ENCODE data around the gene GIGYF2. TPM values are rescaled to one million over a fixed set of nuclear protein-coding genes. Genes with fewer than 3 reads are reported as not detected.

The GIGYF2 gene
- polyA plus RNA-seq, 1 of the 3 experiments (the other 2 are of a cell fraction): 12.8 TPM

DNA sequence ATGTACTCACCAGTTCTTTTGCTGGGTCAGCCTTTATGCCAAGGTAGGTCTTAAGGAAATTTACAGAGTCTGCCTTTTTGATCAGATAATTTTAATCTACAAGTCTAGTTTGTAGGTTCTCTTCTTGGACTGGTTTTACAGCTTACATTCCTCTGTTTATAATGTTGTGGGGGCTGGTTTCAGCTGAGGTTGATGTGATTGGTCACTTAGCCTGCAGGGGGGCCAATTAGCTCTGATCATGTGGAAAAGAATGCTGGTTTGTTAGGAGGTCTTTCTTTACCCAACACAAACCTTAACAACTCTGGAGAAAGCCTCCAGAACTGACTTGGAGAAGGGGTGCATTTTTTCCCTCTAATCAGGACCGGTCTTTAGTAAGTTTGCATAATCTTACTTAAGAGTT is 79.3 kb downstream of the GIGYF2 start, which contains the start of gene KCNJ13:
KCNJ13 (minus strand) TSS at position 131 of the 400 bp plus-strand sequence. CDS start 5,203 bp downstream, outside the sequence.
- H3F3A ChIP-seq (replicated peaks; ENCODE audit: insufficient read depth): no peaks in the 10 kb centered on the region
- no peak within 1 kb of the TSS for H3K4me3 ChIP-seq (ENCODE audit: low read depth in 2 of 2, low read length in 1 of 2)
- POLR2A ChIA-PET: no interaction called here
- no peaks in the 10 kb centered on the region for H3K79me2 ChIP-seq (ENCODE audit: insufficient read depth)
- H3K27ac ChIP-seq (ENCODE audit: low read depth in 2 of 2, low read length in 1 of 2): no peak within 1 kb of the TSS
- H3K27me3 ChIP-seq (ENCODE audit: insufficient read depth): no peaks in the 10 kb centered on the region
- no peak within 1 kb of the TSS for H3K4me2 ChIP-seq
- 100% methylated on average over 1 of the region's 1 CpG for WGBS (ENCODE audit: low lambda C conversion rate)
- peaks cover 37 to 49% of the 10 kb centered on the region in 2 experiments for H3K36me3 ChIP-seq (replicated peaks in 1 of 2; ENCODE audit: control insufficient read depth in 1 of 2, insufficient read depth in 2 of 2, low read length in 1 of 2)
- CTCF ChIA-PET: no interaction called here
- DNase-seq: no peak
- H2AFZ ChIP-seq (ENCODE audit: low read depth): no peak within 1 kb of the TSS
- no peaks in the 10 kb centered on the region for H3K9me3 ChIP-seq
- no peaks in the 10 kb centered on the region for H3K9me2 ChIP-seq
- H3K9ac ChIP-seq: no peak within 1 kb of the TSS
- peaks cover 0 to 2% of the 10 kb centered on the region in 2 experiments; a peak in 1 of 4 replicates for H3K4me1 ChIP-seq (ENCODE audit: control insufficient read depth in 1 of 2, insufficient read depth in 2 of 2, low read depth in 1 of 2, low read length in 1 of 2)
- TF ChIP-seq FOSL2 (IDR thresholded peaks at IDR 0.05; ENCODE audit: borderline replicate concordance, low read depth) (no peak), POLR2AphosphoS5 (IDR thresholded peaks at IDR 0.05; ENCODE audit: low read depth, low read length) (no peak), RXRA (IDR thresholded peaks at IDR 0.05; ENCODE audit: borderline replicate concordance, low read depth) (no peak)
- TF ChIP-seq, protein P1, sequence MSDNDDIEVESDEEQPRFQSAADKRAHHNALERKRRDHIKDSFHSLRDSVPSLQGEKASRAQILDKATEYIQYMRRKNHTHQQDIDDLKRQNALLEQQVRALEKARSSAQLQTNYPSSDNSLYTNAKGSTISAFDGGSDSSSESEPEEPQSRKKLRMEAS (IDR thresholded peaks at IDR 0.05; ENCODE audit: low read depth): no peak
- TF ChIP-seq, protein P2, sequence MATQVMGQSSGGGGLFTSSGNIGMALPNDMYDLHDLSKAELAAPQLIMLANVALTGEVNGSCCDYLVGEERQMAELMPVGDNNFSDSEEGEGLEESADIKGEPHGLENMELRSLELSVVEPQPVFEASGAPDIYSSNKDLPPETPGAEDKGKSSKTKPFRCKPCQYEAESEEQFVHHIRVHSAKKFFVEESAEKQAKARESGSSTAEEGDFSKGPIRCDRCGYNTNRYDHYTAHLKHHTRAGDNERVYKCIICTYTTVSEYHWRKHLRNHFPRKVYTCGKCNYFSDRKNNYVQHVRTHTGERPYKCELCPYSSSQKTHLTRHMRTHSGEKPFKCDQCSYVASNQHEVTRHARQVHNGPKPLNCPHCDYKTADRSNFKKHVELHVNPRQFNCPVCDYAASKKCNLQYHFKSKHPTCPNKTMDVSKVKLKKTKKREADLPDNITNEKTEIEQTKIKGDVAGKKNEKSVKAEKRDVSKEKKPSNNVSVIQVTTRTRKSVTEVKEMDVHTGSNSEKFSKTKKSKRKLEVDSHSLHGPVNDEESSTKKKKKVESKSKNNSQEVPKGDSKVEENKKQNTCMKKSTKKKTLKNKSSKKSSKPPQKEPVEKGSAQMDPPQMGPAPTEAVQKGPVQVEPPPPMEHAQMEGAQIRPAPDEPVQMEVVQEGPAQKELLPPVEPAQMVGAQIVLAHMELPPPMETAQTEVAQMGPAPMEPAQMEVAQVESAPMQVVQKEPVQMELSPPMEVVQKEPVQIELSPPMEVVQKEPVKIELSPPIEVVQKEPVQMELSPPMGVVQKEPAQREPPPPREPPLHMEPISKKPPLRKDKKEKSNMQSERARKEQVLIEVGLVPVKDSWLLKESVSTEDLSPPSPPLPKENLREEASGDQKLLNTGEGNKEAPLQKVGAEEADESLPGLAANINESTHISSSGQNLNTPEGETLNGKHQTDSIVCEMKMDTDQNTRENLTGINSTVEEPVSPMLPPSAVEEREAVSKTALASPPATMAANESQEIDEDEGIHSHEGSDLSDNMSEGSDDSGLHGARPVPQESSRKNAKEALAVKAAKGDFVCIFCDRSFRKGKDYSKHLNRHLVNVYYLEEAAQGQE (IDR thresholded peaks at IDR 0.05; ENCODE audit: low read depth, low read length): no peak
- no peaks in the 10 kb centered on the region for H4K20me1 ChIP-seq (ENCODE audit: insufficient read depth)

DNA sequence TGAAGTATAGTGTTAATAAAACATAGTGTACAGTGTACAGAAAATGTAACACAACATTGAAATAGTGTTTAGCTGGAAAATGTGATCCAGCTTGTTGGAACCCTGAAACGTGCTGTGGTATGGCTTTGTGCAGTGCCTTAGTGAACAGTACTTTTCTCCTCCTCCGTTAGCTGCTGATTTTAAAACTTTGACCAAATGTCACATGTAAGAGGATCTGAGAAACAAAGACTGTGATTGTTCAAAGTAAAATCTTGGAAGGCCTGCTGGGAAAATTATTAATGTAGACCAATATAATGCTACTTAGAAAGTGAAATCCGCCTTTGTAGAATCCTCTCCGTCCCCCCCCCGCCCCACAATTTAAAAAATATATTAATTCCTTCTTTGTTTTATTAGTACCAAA is 80.1 kb downstream of the GIGYF2 start:
- Histone ChIP-seq H3K4me3 (ENCODE audit: low read depth in 2 of 2, low read length in 1 of 2) (no peak overlapping the region), H3K4me1 (ENCODE audit: control insufficient read depth in 1 of 2, insufficient read depth in 2 of 2, low read depth in 1 of 2, low read length in 1 of 2) (peaks cover 0 to 2% of the 10 kb centered on the region in 2 experiments; a peak in 1 of 4 replicates), H3K9me2 (no peaks in the 10 kb centered on the region), H4K20me1 (ENCODE audit: insufficient read depth) (no peaks in the 10 kb centered on the region), H3F3A (replicated peaks; ENCODE audit: insufficient read depth) (no peaks in the 10 kb centered on the region), H3K27ac (ENCODE audit: low read depth in 2 of 2, low read length in 1 of 2) (no peak overlapping the region), H3K9me3 (no peaks in the 10 kb centered on the region), H3K4me2 (no peak overlapping the region), H3K36me3 (replicated peaks in 1 of 2; ENCODE audit: control insufficient read depth in 1 of 2, insufficient read depth in 2 of 2, low read length in 1 of 2) (peaks cover 35 to 40% of the 10 kb centered on the region in 2 experiments), H3K79me2 (ENCODE audit: insufficient read depth) (no peaks in the 10 kb centered on the region), H3K9ac (no peak overlapping the region), H2AFZ (ENCODE audit: low read depth) (no peak overlapping the region), H3K27me3 (ENCODE audit: insufficient read depth) (no peaks in the 10 kb centered on the region)
- WGBS (ENCODE audit: low lambda C conversion rate): 95% methylated on average over 5 of the region's 5 CpGs
- ChIA-PET POLR2A (no interaction called here), CTCF (no interaction called here)
- no peak for DNase-seq
- TF ChIP-seq FOXJ3 (CRISPR knock-in tag; IDR thresholded peaks at IDR 0.05): no peak
- TF ChIP-seq MEF2A (IDR thresholded peaks at IDR 0.05; ENCODE audit: borderline replicate concordance, low read depth): no peak

DNA sequence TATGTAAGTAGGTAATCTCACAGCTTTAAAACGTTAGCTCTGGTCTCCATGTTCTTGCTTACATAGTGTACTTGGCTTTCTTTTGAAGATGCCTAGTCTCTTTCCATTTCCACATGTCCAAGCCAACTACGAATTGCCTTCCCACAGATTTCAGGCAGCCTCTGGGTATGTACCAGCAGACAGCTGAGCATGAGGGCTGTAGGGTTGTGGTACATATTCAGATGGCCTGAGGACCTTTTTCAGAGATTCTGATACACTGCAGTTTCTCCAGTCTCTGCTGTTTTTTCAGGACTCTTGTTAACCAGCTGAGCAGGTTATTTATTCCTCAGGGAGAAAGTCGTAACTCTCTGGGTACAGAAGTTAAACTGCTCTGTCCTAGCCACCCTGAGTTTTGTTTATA is 82.3 kb downstream of the GIGYF2 start:
- no peak for DNase-seq
- Histone ChIP-seq H3K4me2 (no peak overlapping the region), H3K9me3 (no peaks in the 10 kb centered on the region), H3K9me2 (no peaks in the 10 kb centered on the region), H3K36me3 (replicated peaks in 1 of 2; ENCODE audit: control insufficient read depth in 1 of 2, insufficient read depth in 2 of 2, low read length in 1 of 2) (peaks cover 23 to 36% of the 10 kb centered on the region in 2 experiments), H3K4me3 (ENCODE audit: low read depth in 2 of 2, low read length in 1 of 2) (no peak overlapping the region), H3F3A (replicated peaks; ENCODE audit: insufficient read depth) (no peaks in the 10 kb centered on the region), H3K79me2 (ENCODE audit: insufficient read depth) (no peaks in the 10 kb centered on the region), H3K27me3 (ENCODE audit: insufficient read depth) (no peaks in the 10 kb centered on the region), H3K27ac (ENCODE audit: low read depth in 2 of 2, low read length in 1 of 2) (no peak overlapping the region; a peak in 1 of 4 replicates), H3K4me1 (ENCODE audit: control insufficient read depth in 1 of 2, insufficient read depth in 2 of 2, low read depth in 1 of 2, low read length in 1 of 2) (peaks cover 0 to 2% of the 10 kb centered on the region in 2 experiments; a peak in 1 of 4 replicates), H3K9ac (no peak overlapping the region), H2AFZ (ENCODE audit: low read depth) (no peak overlapping the region), H4K20me1 (ENCODE audit: insufficient read depth) (no peaks in the 10 kb centered on the region)
- CTCF ChIA-PET: interaction anchor here (1.1 to 1.5 kb wide), 2 partner anchors 20 to 167 kb away, joined by 3 to 4 read pairs; no protein-coding TSS in a partner anchor
- no peak for TF ChIP-seq GABPA (IDR thresholded peaks at IDR 0.05; ENCODE audit: low read depth)
- TF ChIP-seq, protein P3, sequence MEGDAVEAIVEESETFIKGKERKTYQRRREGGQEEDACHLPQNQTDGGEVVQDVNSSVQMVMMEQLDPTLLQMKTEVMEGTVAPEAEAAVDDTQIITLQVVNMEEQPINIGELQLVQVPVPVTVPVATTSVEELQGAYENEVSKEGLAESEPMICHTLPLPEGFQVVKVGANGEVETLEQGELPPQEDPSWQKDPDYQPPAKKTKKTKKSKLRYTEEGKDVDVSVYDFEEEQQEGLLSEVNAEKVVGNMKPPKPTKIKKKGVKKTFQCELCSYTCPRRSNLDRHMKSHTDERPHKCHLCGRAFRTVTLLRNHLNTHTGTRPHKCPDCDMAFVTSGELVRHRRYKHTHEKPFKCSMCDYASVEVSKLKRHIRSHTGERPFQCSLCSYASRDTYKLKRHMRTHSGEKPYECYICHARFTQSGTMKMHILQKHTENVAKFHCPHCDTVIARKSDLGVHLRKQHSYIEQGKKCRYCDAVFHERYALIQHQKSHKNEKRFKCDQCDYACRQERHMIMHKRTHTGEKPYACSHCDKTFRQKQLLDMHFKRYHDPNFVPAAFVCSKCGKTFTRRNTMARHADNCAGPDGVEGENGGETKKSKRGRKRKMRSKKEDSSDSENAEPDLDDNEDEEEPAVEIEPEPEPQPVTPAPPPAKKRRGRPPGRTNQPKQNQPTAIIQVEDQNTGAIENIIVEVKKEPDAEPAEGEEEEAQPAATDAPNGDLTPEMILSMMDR (IDR thresholded peaks at IDR 0.05): no peak
- TF ChIP-seq, protein P4, sequence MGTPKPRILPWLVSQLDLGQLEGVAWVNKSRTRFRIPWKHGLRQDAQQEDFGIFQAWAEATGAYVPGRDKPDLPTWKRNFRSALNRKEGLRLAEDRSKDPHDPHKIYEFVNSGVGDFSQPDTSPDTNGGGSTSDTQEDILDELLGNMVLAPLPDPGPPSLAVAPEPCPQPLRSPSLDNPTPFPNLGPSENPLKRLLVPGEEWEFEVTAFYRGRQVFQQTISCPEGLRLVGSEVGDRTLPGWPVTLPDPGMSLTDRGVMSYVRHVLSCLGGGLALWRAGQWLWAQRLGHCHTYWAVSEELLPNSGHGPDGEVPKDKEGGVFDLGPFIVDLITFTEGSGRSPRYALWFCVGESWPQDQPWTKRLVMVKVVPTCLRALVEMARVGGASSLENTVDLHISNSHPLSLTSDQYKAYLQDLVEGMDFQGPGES (IDR thresholded peaks at IDR 0.05; ENCODE audit: low read depth, low read length): no peak
- TF ChIP-seq, protein P5, sequence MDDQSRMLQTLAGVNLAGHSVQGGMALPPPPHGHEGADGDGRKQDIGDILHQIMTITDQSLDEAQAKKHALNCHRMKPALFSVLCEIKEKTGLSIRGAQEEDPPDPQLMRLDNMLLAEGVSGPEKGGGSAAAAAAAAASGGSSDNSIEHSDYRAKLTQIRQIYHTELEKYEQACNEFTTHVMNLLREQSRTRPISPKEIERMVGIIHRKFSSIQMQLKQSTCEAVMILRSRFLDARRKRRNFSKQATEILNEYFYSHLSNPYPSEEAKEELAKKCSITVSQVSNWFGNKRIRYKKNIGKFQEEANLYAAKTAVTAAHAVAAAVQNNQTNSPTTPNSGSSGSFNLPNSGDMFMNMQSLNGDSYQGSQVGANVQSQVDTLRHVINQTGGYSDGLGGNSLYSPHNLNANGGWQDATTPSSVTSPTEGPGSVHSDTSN (IDR thresholded peaks at IDR 0.05): no peak
- no peak for TF ChIP-seq RXRA (IDR thresholded peaks at IDR 0.05; ENCODE audit: borderline replicate concordance, low read depth)
- TF ChIP-seq YY1 (IDR thresholded peaks at IDR 0.05; ENCODE audit: low read depth): no peak
- POLR2A ChIA-PET: no interaction called here
- 94% methylated on average over 3 of the region's 3 CpGs for WGBS (ENCODE audit: low lambda C conversion rate)
